ENCODE data around the gene NOLC1.

DNA sequence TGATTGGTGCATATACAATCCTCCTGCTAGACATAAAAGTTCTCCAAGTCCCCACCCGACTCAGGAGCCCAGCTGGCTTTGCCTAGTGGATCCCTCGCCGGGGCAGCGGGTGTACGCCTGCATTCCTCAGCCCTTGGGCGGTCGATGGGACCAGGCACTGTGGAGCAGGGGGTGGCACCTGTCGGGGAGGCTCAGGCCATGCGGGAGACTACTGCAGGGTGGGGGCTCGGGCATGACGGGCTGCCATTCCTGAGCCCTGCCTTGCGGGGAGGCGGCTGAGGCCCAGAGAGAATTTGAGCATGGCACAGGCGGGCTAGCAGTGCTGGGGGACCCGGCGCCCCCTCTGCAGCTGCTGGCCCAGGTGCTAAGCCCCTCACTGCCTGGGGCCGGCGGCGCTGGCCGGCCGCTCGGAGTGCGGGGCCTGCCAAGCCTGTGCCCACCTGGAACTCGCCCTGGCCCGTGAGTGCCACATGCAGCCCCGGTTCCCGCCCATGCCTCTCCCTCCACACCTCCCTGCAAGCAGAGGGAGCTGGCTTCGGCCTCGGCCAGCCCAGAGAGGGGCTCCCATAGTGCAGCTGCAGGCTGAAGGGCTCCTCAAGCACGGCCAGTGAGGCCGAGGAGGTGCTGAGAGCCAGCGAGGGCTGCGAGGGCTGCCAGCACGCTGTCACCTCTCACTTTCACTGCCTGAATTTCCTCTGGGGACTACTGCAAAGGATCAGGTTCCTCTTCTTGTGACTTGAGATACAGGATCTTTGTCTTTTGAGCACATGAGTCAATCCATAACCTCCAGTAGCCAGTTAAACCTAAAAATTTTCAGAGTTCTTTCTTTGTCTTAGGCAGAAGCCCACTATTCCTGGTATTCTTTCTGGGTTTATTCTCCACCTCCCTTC is 48.8 kb downstream of the NOLC1 start:
- TF ChIP-seq, protein P1, sequence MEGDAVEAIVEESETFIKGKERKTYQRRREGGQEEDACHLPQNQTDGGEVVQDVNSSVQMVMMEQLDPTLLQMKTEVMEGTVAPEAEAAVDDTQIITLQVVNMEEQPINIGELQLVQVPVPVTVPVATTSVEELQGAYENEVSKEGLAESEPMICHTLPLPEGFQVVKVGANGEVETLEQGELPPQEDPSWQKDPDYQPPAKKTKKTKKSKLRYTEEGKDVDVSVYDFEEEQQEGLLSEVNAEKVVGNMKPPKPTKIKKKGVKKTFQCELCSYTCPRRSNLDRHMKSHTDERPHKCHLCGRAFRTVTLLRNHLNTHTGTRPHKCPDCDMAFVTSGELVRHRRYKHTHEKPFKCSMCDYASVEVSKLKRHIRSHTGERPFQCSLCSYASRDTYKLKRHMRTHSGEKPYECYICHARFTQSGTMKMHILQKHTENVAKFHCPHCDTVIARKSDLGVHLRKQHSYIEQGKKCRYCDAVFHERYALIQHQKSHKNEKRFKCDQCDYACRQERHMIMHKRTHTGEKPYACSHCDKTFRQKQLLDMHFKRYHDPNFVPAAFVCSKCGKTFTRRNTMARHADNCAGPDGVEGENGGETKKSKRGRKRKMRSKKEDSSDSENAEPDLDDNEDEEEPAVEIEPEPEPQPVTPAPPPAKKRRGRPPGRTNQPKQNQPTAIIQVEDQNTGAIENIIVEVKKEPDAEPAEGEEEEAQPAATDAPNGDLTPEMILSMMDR (conservative IDR thresholded peaks at IDR 0.05; ENCODE audit: low read depth, low read length): no peak
- TF ChIP-seq EZH2phosphoT487 (IDR thresholded peaks at IDR 0.05; ENCODE audit: borderline replicate concordance, low read length): no peak

Data from PC-3 (cell line).